ENCODE measurements around the gene CYP4X1.

DNA sequence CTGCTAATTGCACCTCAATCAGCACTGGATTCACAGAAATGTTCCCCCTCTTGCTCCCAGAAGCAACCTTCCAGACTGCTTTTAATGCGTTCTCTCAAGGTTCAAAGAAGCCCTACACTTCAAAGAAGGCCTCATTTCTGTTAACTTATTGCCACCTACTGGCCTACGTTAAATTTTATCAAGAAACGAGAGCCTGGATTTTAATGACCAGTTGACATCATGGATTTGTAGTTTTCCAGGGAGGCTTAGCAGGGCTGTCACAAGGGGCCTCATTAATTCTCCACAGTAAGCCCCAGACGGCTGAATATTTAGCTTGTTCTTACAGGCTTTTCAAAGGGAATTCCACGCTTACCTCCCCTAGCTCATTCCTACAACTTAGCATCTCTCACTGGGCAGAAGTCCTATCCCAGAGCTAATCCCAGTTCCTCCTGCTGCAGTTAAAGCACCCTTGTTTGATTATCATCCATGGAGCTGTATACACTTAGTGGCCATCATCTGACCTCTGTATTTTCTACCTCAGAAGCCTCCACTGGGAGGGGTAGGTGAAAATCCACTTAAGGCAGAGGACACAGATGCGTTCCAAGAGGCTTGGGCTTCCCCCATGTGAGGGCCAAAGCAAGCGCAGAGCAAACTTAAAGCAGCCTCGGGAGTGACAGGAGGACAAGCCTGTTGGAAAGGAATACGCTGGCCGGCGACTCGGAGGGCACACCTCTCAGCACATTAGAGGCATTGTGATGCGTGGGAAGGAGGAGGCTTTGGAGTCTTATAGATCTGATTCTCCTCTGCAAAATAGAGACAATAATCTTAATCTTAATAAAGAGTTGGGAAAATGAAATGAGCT is 32.2 kb upstream of the CYP4X1 start:
- TF ChIP-seq, protein P1, sequence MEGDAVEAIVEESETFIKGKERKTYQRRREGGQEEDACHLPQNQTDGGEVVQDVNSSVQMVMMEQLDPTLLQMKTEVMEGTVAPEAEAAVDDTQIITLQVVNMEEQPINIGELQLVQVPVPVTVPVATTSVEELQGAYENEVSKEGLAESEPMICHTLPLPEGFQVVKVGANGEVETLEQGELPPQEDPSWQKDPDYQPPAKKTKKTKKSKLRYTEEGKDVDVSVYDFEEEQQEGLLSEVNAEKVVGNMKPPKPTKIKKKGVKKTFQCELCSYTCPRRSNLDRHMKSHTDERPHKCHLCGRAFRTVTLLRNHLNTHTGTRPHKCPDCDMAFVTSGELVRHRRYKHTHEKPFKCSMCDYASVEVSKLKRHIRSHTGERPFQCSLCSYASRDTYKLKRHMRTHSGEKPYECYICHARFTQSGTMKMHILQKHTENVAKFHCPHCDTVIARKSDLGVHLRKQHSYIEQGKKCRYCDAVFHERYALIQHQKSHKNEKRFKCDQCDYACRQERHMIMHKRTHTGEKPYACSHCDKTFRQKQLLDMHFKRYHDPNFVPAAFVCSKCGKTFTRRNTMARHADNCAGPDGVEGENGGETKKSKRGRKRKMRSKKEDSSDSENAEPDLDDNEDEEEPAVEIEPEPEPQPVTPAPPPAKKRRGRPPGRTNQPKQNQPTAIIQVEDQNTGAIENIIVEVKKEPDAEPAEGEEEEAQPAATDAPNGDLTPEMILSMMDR (conservative IDR thresholded peaks at IDR 0.05; ENCODE audit: low read length) = peak; percentile 61
- no peak for TF ChIP-seq EZH2phosphoT487 (IDR thresholded peaks at IDR 0.05; ENCODE audit: borderline replicate concordance)

All from Loucy (cell line).